Tibial artery (tissue), 4 donors: ENCODE measurements around the gene PXMP4.

Experiments used
- DNase-seq, 2 donors: peaks; one replicate each; pipeline ENCODE4 v3.0.0-alpha.2; 2019
- H3K27ac ChIP-seq, 2 donors: fragments of 200-600 bp; sonication (generic) in 1 of 2; 1 replicate in 1 of 2; 2 replicates in 1 of 2; pipeline ENCODE4 v1.5.1; 2018 to 2019; ENCODE audit warnings: mild to moderate bottlenecking in 1 of 2
- H3K27me3 ChIP-seq, 2 donors: fragments of 200-600 bp; sonication (generic) in 1 of 2; one replicate each; pipeline versions ENCODE4 v1.5.1 to v1.6.0; 2016 to 2019
- H3K36me3 ChIP-seq, 3 donors: fragments of 200-600 bp; sonication (generic) in 2 of 3; one replicate each; pipeline ENCODE4 v1.5.1; 2016 to 2019; ENCODE audit warnings: mild to moderate bottlenecking in 2 of 3
- H3K4me1 ChIP-seq, 4 donors: fragments of 200-600 bp; sonication (generic) in 2 of 4; 1 replicate in 3 of 4; 2 replicates in 1 of 4; pipeline ENCODE4 v1.5.1; 2016 to 2019
- H3K4me3 ChIP-seq, 2 donors: fragments of 200-600 bp; sonication (generic) in 1 of 2; 1 replicate in 1 of 2; 2 replicates in 1 of 2; pipeline ENCODE4 v1.5.1; 2018 to 2019; ENCODE audit warnings: mild to moderate bottlenecking in 2 of 2
- H3K9me3 ChIP-seq, 3 donors: fragments of 200-600 bp; sonication (generic) in 1 of 3; one replicate each; pipeline ENCODE4 v1.5.1; 2016 to 2019
- intact Hi-C: fragments of 100-400 bp; cut with DNase I; formaldehyde crosslinking; loops from one replicate; pipeline ENCODE4 v1.15.0; 2023; ENCODE audit warnings: low total_unique reads
- TF ChIP-seq, protein P1 (sequence below), 2 experiments: fragments of 200-600 bp in 1 of 2; fragments of 450-650 bp in 1 of 2; IDR thresholded peaks; one replicate each; pipeline ENCODE4 v1.5.1; 2017 to 2019; ENCODE audit warnings: antibody characterized with exemption in 2 of 2, mild to moderate bottlenecking in 1 of 2, moderate library complexity in 1 of 2

The PXMP4 gene

DNA sequence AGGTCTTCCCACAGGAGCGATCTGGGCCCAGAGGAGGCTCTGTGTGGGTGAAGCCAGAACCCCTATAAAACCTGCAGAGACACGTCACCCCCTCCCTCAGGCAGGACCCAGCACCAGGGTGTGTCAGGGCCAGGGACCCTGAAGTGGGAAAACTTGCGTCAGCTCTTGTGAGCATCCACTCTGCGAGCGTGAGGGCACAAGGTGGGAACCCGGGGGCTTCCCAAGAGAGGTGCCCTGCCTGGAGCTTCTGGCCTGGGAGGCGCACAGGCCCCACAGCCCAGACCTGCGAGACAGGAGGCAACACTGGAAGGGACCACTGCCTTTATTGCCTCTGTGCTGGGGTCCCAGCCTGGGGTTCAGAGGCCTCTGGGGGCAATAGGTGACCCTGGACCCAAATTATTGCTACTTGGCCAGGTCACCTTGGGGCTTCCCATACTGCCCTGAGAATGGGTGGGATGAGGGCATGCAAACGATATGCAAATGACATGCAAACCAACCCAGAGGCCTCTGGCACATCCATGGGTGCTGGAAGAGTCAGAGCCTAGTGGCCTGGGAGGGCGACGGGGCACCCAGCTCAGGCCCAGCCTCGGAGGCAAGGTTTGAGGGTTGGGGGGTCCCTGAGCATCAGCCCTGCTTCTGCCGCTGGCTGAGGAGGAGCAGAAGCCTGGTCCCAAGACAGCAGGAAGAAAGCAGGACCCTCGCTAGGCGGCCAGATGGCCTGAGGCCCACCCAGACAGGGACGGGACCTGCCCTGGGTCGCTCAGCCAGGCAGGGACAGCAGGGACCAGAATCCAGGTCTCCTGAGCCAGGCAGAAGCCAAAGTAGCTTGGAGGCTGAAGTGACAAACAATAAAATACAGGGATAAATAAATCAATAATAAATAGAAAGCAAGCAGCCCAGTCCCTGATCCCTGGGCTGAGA, 63.1 kb downstream of the PXMP4 start:
- intact Hi-C loops, result loop anchor here (10.0 kb wide), 1 partner anchor 242 kb away; no protein-coding TSS in a partner anchor
- Histone ChIP-seq H3K4me1 (peaks cover 0 to 16% (median 8%) of the 10 kb centered on the region in 4 donors), H3K4me3 (no peak overlapping the region), H3K27me3 (no peaks in the 10 kb centered on the region), H3K9me3 (no peaks in the 10 kb centered on the region), H3K36me3 (peaks cover 14 to 45% (median 36%) of the 10 kb centered on the region in 3 donors), H3K27ac (no peak overlapping the region)
- no peak for DNase-seq
- TF ChIP-seq, protein P1, sequence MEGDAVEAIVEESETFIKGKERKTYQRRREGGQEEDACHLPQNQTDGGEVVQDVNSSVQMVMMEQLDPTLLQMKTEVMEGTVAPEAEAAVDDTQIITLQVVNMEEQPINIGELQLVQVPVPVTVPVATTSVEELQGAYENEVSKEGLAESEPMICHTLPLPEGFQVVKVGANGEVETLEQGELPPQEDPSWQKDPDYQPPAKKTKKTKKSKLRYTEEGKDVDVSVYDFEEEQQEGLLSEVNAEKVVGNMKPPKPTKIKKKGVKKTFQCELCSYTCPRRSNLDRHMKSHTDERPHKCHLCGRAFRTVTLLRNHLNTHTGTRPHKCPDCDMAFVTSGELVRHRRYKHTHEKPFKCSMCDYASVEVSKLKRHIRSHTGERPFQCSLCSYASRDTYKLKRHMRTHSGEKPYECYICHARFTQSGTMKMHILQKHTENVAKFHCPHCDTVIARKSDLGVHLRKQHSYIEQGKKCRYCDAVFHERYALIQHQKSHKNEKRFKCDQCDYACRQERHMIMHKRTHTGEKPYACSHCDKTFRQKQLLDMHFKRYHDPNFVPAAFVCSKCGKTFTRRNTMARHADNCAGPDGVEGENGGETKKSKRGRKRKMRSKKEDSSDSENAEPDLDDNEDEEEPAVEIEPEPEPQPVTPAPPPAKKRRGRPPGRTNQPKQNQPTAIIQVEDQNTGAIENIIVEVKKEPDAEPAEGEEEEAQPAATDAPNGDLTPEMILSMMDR (IDR thresholded peaks at IDR 0.05), result no peak

DNA sequence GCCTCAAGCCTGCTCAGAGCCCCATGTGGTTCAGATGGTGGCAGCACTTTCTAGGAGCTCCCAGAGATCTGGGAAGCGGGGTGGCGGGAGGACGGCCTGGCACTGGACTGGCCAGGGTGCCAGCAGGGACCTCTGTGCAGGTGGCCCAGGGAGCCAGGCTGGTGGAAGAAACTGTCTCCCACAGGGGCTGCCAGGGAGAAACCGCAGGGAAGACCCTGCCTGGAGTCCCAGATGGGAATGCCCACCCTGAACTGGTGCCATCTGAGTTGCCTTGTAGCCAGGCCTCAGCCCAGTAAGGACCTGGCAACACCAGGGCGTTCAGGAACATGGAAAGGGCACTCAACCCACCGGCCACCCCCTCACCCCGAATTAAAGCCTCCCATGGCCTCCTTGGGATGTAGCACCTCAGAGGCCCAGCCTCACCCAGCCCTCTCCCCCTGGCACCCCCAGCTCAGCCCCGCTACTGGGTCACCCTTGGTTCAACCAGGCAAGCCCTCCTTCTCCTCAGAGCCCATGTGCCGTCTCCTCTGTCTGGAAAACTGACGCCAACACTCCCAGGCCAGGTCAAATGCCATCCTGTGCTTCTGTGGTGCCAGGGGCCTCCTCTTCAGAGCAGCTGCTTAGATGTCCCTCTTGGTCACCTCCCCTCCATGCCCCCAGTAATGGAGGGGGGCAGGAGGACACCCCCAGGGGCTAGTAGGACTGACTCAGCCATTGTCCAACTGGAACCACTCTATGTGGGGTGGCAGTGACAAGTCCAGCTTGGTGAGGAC, 63.9 kb downstream of the PXMP4 start:
- peaks cover 14 to 45% (median 36%) of the 10 kb centered on the region in 3 donors for H3K36me3 ChIP-seq
- H3K27me3 ChIP-seq, result no peaks in the 10 kb centered on the region
- TF ChIP-seq, protein P1 (IDR thresholded peaks at IDR 0.05), result no peak
- no peak overlapping the region for H3K27ac ChIP-seq
- H3K4me1 ChIP-seq, result peaks cover 0 to 20% (median 8%) of the 10 kb centered on the region in 4 donors
- intact Hi-C loops, result loop anchor here (10.0 kb wide), 1 partner anchor 241 kb away; no protein-coding TSS in a partner anchor
- DNase-seq, result peak in 1 of 2 donors; percentile 66
- H3K4me3 ChIP-seq, result no peak overlapping the region
- H3K9me3 ChIP-seq, result no peaks in the 10 kb centered on the region

DNA sequence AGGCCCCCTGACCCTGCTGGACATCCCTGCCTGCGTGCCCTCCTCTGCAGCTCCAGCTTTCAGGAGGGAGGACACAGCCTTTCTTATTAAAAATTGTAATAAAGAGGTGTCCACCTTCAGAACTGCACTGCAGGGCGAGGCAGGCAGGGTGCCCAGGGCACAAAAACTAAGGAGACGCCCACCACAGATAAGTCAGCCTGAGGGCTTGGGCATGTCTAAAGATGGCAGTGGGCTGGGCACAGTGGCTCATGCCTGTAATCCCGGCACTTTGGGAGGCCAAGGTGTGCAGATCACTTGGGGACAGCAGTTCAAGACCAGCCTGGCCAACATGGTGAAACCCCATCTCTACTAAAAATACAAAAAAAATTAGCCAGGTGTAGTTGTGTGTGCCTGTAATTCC, 64.9 kb downstream of the PXMP4 start:
- intact Hi-C loops, result loop anchor here (10.0 kb wide), 1 partner anchor 240 kb away; no protein-coding TSS in a partner anchor
- no peak for DNase-seq

DNA sequence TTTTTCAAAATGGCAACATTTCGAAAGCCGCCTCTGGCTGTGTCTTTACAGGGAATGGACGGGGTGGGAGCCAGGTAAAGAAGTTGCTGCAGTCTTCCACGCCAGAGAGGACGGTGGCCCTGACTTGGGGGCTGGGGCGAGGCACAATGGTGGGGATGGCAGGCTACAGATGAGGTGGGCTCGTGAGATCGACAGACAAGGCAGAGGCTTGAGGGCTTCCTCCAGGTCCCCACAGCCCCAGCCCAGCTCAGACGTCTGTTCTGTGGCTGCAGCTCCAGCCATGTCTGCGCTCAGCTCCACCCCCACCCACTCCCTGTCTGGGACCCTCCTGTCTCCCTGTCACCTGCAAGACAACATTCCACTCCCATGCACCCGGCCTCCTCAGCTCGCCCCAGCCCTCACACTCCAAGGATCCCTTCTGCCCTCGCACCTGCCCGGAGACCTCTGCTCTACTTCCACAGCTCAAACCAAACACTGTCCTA, 65.4 kb downstream of the PXMP4 start:
- TF ChIP-seq, protein P1 (IDR thresholded peaks at IDR 0.05), result no peak
- Histone ChIP-seq H3K9me3 (no peaks in the 10 kb centered on the region), H3K4me3 (no peak overlapping the region), H3K27ac (no peak overlapping the region), H3K36me3 (peaks cover 10 to 37% (median 30%) of the 10 kb centered on the region in 3 donors), H3K4me1 (peaks cover 0 to 22% (median 8%) of the 10 kb centered on the region in 4 donors), H3K27me3 (no peaks in the 10 kb centered on the region)
- intact Hi-C loops, result loop anchor here (10.0 kb wide), 1 partner anchor 240 kb away; no protein-coding TSS in a partner anchor
- DNase-seq, result no peak

More for the DNA sequence above, 64.9 kb downstream of the PXMP4 start:
- H3K27ac ChIP-seq, result no peak overlapping the region
- H3K9me3 ChIP-seq, result no peaks in the 10 kb centered on the region
- H3K4me3 ChIP-seq, result no peak overlapping the region
- peaks cover 0 to 20% (median 8%) of the 10 kb centered on the region in 4 donors for H3K4me1 ChIP-seq
- no peaks in the 10 kb centered on the region for H3K27me3 ChIP-seq
- H3K36me3 ChIP-seq, result peaks cover 14 to 41% (median 34%) of the 10 kb centered on the region in 3 donors
- TF ChIP-seq, protein P1 (IDR thresholded peaks at IDR 0.05), result no peak

DNA sequence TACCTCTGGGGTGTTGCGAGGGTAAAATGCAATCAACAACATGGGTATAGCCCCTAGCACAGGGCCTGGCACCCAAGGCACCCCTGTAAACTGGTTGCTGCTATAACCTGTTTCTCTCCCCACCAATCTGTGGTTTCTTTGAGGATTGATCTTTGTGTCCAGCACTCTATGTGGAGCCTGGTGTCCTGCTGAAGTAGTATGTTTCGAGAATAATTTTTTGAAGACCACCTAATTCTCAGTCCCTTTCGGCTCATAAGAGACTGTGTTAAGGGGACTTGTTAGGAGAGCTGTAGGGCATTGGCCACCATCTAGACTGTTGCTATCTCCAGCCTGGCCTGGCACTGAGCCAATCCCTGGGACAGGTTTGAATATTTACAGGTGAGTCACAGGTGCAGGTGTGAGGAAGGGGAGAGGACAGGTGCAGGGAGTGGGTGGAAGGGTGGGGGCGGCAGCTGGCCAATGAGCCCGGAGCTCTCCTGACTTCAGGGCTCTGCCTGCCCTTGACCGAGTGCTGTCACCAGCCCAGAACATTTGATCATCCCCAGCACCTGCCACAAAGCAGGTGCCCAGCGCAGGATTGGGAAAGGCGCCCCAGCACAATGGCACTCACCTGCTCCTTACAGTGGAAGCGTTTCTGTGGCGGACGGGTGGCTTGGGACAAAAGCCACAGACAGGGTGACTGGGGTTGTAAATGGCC, 66.1 kb downstream of the PXMP4 start:
- no peaks in the 10 kb centered on the region for H3K27me3 ChIP-seq
- peaks cover 3 to 30% (median 23%) of the 10 kb centered on the region in 3 donors for H3K36me3 ChIP-seq
- TF ChIP-seq, protein P1 (IDR thresholded peaks at IDR 0.05), result no peak
- intact Hi-C loops, result loop anchor here (10.0 kb wide), 1 partner anchor 239 kb away; no protein-coding TSS in a partner anchor
- H3K27ac ChIP-seq, result peak overlapping the region in 1 of 2 donors; percentile 31
- no peaks in the 10 kb centered on the region for H3K9me3 ChIP-seq
- peak in 1 of 2 donors; percentile 71 for DNase-seq
- peaks cover 0 to 29% (median 11%) of the 10 kb centered on the region in 4 donors for H3K4me1 ChIP-seq
- H3K4me3 ChIP-seq, result no peak overlapping the region
